ENCODE data around the gene SH3RF2.

SH3RF2 gene

DNA sequence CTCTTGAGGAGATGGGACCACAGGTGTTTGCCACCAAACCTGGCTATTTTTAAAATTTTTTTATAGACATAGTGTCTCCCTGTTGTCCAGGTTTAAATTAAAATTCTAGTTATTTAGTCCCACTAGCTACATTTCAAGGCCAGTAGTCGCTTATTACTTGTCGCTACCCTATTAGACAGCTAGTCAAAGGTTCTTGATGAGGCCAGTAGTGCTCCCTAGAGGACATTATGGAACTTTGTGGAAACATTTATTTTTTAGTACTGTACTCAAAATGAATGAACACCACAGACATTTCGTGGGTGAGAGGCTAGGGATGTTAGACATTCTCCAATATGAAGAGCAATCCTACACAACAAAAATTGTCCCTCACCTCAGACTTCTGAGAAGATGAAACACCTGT, 49.2 kb upstream of the SH3RF2 start:
- H3K4me3 ChIP-seq (ENCODE audit: low read depth, low read length) = no peak overlapping the region
- TF ChIP-seq, protein P1, sequence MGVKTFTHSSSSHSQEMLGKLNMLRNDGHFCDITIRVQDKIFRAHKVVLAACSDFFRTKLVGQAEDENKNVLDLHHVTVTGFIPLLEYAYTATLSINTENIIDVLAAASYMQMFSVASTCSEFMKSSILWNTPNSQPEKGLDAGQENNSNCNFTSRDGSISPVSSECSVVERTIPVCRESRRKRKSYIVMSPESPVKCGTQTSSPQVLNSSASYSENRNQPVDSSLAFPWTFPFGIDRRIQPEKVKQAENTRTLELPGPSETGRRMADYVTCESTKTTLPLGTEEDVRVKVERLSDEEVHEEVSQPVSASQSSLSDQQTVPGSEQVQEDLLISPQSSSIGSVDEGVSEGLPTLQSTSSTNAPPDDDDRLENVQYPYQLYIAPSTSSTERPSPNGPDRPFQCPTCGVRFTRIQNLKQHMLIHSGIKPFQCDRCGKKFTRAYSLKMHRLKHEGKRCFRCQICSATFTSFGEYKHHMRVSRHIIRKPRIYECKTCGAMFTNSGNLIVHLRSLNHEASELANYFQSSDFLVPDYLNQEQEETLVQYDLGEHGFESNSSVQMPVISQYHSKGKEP (tag by site-specific recombination; IDR thresholded peaks at IDR 0.05) = no peak
- TF ChIP-seq ZSCAN16 (tag by site-specific recombination; IDR thresholded peaks at IDR 0.05) = no peak
- no peak for TF ChIP-seq ZNF391 (tag by site-specific recombination; IDR thresholded peaks at IDR 0.05; ENCODE audit: borderline replicate concordance, low read depth)
- no peak for TF ChIP-seq ZNF266 (tag by site-specific recombination; IDR thresholded peaks at IDR 0.05; ENCODE audit: low read depth)
- no peak for TF ChIP-seq ZNF664 (tag by site-specific recombination; IDR thresholded peaks at IDR 0.05)
- TF ChIP-seq ZNF140 (tag by site-specific recombination; IDR thresholded peaks at IDR 0.05) = no peak
- TF ChIP-seq ZNF473 (tag by site-specific recombination; IDR thresholded peaks at IDR 0.05) = no peak
- no peak for TF ChIP-seq ZNF837 (tag by site-specific recombination; IDR thresholded peaks at IDR 0.05)
- no peak for TF ChIP-seq ZNF433 (tag by site-specific recombination; IDR thresholded peaks at IDR 0.05; ENCODE audit: low read depth)
- TF ChIP-seq, protein P2, sequence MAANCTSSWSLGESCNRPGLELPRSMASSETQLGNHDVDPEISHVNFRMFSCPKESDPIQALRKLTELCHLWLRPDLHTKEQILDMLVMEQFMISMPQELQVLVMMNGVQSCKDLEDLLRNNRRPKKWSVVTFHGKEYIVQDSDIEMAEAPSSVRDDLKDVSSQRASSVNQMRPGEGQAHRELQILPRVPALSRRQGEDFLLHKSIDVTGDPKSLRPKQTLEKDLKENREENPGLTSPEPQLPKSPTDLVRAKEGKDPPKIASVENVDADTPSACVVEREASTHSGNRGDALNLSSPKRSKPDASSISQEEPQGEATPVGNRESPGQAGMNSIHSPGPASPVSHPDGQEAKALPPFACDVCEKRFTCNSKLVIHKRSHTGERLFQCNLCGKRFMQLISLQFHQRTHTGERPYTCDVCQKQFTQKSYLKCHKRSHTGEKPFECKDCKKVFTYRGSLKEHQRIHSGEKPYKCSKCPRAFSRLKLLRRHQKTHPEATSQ (tag by site-specific recombination; IDR thresholded peaks at IDR 0.05) = no peak
- no peak for TF ChIP-seq ZNF747 (tag by site-specific recombination; IDR thresholded peaks at IDR 0.05)
- TF ChIP-seq ZBTB26 (tag by site-specific recombination; optimal IDR thresholded peaks at IDR 0.05) = no peak
- no peak for TF ChIP-seq ZNF514 (tag by site-specific recombination; IDR thresholded peaks at IDR 0.05)
- POLR2A ChIA-PET = no interaction called here
- CTCF ChIA-PET = interaction anchor here (0.6 to 3.1 kb wide), 15 partner anchors 16 to 161 kb away, joined by 3 to 13 read pairs (median 4); no protein-coding TSS in a partner anchor
- H3K27ac ChIP-seq (ENCODE audit: extremely low read depth, low read depth, low read length) = no peak overlapping the region
- no peaks in the 10 kb centered on the region for H3K9me3 ChIP-seq (ENCODE audit: control insufficient read depth, insufficient read depth, low read depth, low read length)
- H3K4me1 ChIP-seq (ENCODE audit: control insufficient read depth, insufficient read depth, low read length) = no peaks in the 10 kb centered on the region
- no peaks in the 10 kb centered on the region for H3K36me3 ChIP-seq (ENCODE audit: control insufficient read depth in 2 of 2, insufficient read depth in 1 of 2, low read length in 2 of 2)

- no peaks in the 10 kb centered on the region for H3K36me3 ChIP-seq (ENCODE audit: control insufficient read depth in 2 of 2, insufficient read depth in 1 of 2, low read length in 2 of 2)
- H3K27ac ChIP-seq (ENCODE audit: extremely low read depth, low read depth, low read length) = no peak overlapping the region
- no peak for TF ChIP-seq ZSCAN30 (tag by site-specific recombination; IDR thresholded peaks at IDR 0.05)
- peak; percentile 43 for TF ChIP-seq ZNF654 (tag by site-specific recombination; IDR thresholded peaks at IDR 0.05; ENCODE audit: low read depth)
- TF ChIP-seq ZNF660 (tag by site-specific recombination; IDR thresholded peaks at IDR 0.05) = peak; percentile 24; the same call in 1 of the 2 replicates
- no peaks in the 10 kb centered on the region for H3K4me1 ChIP-seq (ENCODE audit: control insufficient read depth, insufficient read depth, low read length)
- H3K4me3 ChIP-seq (ENCODE audit: low read depth, low read length) = no peak overlapping the region
- ChIA-PET CTCF (interaction anchor here (0.5 to 3.1 kb wide), 30 partner anchors 10 to 289 kb away, joined by 3 to 13 read pairs (median 4); no protein-coding TSS in a partner anchor), POLR2A (no interaction called here)
- H3K9me3 ChIP-seq (ENCODE audit: control insufficient read depth, insufficient read depth, low read depth, low read length) = no peaks in the 10 kb centered on the region
Measured at GRCh38 chr5:145887976-145888574, 48.3 kb upstream of the SH3RF2 start.

DNA sequence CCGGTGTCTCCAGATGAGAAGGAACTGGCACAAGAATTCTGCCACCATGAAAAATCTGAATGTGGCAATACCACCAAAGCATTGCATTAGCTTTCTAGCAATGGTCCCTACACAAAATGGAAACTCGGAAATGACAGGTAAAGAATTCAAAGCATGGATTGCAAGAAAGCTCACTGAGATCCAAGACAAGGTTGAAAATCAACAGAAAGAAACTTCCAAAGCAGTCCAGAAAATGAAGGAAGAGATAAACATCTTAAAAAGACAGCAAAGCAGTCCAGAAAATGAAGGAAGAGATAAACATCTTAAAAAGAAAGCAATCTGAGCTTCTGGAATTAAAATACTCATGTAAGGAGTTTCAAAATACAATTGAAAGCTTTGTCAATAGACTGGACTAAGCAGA, 46.8 kb upstream of the SH3RF2 start:
- H3K27ac ChIP-seq (ENCODE audit: extremely low read depth, low read depth, low read length) = no peak overlapping the region
- CTCF ChIA-PET = interaction anchor here (0.7 to 2.8 kb wide), 6 partner anchors 13 to 343 kb away, joined by 3 to 10 read pairs (median 4); no protein-coding TSS in a partner anchor
- POLR2A ChIA-PET = interaction anchor here (0.5 kb wide), 1 partner anchor 195 kb away, joined by 6 read pairs; no protein-coding TSS in a partner anchor
- no peaks in the 10 kb centered on the region for H3K36me3 ChIP-seq (ENCODE audit: control insufficient read depth in 2 of 2, insufficient read depth in 1 of 2, low read length in 2 of 2)
- H3K9me3 ChIP-seq (ENCODE audit: control insufficient read depth, insufficient read depth, low read depth, low read length) = no peaks in the 10 kb centered on the region
- H3K4me1 ChIP-seq (ENCODE audit: control insufficient read depth, insufficient read depth, low read length) = no peaks in the 10 kb centered on the region
- no peak overlapping the region for H3K4me3 ChIP-seq (ENCODE audit: low read depth, low read length)
- TF ChIP-seq PRDM1 (tag by site-specific recombination; IDR thresholded peaks at IDR 0.05) = no peak
- no peak for TF ChIP-seq ZBTB21 (tag by site-specific recombination; IDR thresholded peaks at IDR 0.05)
- TF ChIP-seq ZNF501 (tag by site-specific recombination; IDR thresholded peaks at IDR 0.05) = no peak
- TF ChIP-seq, protein P3, sequence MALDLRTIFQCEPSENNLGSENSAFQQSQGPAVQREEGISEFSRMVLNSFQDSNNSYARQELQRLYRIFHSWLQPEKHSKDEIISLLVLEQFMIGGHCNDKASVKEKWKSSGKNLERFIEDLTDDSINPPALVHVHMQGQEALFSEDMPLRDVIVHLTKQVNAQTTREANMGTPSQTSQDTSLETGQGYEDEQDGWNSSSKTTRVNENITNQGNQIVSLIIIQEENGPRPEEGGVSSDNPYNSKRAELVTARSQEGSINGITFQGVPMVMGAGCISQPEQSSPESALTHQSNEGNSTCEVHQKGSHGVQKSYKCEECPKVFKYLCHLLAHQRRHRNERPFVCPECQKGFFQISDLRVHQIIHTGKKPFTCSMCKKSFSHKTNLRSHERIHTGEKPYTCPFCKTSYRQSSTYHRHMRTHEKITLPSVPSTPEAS (tag by site-specific recombination; IDR thresholded peaks at IDR 0.05) = no peak
- TF ChIP-seq, protein P4, sequence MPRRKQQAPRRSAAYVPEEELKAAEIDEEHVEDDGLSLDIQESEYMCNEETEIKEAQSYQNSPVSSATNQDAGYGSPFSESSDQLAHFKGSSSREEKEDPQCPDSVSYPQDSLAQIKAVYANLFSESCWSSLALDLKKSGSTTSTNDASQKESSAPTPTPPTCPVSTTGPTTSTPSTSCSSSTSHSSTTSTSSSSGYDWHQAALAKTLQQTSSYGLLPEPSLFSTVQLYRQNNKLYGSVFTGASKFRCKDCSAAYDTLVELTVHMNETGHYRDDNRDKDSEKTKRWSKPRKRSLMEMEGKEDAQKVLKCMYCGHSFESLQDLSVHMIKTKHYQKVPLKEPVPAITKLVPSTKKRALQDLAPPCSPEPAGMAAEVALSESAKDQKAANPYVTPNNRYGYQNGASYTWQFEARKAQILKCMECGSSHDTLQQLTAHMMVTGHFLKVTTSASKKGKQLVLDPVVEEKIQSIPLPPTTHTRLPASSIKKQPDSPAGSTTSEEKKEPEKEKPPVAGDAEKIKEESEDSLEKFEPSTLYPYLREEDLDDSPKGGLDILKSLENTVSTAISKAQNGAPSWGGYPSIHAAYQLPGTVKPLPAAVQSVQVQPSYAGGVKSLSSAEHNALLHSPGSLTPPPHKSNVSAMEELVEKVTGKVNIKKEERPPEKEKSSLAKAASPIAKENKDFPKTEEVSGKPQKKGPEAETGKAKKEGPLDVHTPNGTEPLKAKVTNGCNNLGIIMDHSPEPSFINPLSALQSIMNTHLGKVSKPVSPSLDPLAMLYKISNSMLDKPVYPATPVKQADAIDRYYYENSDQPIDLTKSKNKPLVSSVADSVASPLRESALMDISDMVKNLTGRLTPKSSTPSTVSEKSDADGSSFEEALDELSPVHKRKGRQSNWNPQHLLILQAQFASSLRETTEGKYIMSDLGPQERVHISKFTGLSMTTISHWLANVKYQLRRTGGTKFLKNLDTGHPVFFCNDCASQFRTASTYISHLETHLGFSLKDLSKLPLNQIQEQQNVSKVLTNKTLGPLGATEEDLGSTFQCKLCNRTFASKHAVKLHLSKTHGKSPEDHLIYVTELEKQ (tag by site-specific recombination; IDR thresholded peaks at IDR 0.05; ENCODE audit: borderline replicate concordance) = no peak

All from HEK293 (cell line).